ENCODE measurements around the gene EEIG1.

DNA sequence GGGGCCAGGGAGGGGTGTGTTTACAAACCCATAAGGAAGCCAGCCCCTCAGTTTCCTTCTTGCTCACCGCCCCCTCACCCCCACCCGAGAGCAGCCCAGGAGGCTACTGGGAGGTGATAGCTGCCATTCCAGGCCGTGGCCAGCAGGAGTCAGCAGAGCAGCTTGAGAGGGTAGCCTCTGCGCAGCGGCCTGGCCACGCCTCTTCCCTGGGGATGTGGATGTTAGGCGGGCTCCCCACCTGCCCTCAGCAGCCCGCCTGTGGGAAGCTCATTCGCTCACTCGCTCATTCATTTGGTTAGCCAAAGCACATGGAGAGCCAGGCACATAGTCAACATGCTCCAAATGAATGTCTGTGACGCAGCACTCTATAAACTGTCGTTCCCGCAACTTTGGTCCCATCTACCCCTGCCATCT lies 37.1 kb downstream of the EEIG1 start:
- TF ChIP-seq, protein P1, sequence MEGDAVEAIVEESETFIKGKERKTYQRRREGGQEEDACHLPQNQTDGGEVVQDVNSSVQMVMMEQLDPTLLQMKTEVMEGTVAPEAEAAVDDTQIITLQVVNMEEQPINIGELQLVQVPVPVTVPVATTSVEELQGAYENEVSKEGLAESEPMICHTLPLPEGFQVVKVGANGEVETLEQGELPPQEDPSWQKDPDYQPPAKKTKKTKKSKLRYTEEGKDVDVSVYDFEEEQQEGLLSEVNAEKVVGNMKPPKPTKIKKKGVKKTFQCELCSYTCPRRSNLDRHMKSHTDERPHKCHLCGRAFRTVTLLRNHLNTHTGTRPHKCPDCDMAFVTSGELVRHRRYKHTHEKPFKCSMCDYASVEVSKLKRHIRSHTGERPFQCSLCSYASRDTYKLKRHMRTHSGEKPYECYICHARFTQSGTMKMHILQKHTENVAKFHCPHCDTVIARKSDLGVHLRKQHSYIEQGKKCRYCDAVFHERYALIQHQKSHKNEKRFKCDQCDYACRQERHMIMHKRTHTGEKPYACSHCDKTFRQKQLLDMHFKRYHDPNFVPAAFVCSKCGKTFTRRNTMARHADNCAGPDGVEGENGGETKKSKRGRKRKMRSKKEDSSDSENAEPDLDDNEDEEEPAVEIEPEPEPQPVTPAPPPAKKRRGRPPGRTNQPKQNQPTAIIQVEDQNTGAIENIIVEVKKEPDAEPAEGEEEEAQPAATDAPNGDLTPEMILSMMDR (IDR thresholded peaks at IDR 0.05): peak; percentile 67 to 92 (median 89)
- TF ChIP-seq POLR2A (IDR thresholded peaks at IDR 0.05): no peak
